ENCODE results near the gene NXPE3. TPM values are rescaled to one million over a fixed set of nuclear protein-coding genes. Genes with fewer than 3 reads are reported as not detected.

The NXPE3 gene
- total RNA-seq, 4 donors from 2014 or later = 31.5 to 52.0 (median 44.5) TPM

DNA sequence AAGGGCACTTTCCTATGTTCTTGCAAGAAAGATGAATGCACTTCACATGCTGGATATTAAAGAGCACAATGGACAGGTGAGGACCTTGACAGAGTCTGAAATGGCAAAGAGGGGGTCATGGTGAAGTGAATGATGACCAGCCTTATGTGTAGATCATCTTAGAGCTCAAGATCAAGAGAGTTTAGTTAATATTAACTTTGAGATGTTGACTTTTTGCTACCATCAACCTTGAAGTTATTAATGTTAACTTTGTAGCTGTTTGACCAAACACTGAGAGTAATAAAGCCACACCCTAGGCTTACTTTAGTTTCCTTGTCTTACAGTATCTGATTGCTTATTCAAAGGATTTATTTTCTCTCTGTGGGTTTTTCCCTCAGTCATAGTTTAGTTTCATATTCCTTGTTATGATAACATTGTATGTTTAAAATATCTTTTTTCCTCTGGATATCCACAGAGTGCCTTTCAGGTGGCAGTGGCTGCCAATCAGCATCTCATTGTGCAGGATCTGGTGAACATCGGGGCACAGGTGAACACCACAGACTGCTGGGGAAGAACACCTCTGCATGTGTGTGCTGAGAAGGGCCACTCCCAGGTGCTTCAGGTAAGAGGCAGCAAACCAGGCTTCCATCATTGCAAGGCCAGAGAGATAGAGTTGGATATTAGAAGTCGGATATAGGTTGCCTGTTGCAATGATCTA lies 75.7 kb downstream of the NXPE3 start:
- ATAC-seq (no peak), DNase-seq (no peak)
- H3K4me3 ChIP-seq = no peak overlapping the region
- H3K4me1 ChIP-seq = peaks cover 6% of the 10 kb centered on the region in 2 donors
- intact Hi-C loops (cut with DNase I; ENCODE audit: low total_unique reads) = no loop called here
- no peaks in the 10 kb centered on the region for H3K9me3 ChIP-seq
- H3K27ac ChIP-seq = no peak overlapping the region
- no peaks in the 10 kb centered on the region for H3K27me3 ChIP-seq
- TF ChIP-seq CTCF (IDR thresholded peaks at IDR 0.05 in 4 of 5, conservative IDR thresholded peaks at IDR 0.05 in 1 of 5) = no peak
- in situ Hi-C loops (cut with MboI; ENCODE audit: low sequenced_read_pairs in 4 of 4) = no loop called here
- H3K36me3 ChIP-seq = peaks cover 9 to 81% of the 10 kb centered on the region in 2 donors

DNA sequence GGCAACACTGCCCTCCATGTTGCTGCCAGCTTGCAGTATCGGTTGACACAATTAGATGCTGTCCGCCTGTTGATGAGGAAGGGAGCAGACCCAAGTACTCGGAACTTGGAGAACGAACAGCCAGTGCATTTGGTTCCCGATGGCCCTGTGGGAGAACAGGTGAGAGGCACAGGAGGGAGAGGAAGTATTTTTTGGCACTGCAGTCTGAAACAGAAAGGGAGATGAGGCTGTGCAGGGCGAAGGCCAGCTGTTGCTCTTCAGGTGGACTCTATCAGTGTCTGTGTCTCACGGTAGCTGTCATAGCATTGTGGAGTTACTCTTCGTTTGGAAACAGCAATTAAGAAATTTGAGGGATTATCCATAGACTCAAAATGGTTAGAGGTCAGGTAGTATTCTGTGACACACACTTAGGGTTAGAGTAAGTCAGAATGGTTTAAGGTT lies 78.3 kb downstream of the NXPE3 start:
- Histone ChIP-seq H3K36me3 (peaks cover 9 to 91% of the 10 kb centered on the region in 2 donors), H3K27ac (no peak overlapping the region), H3K4me3 (no peak overlapping the region), H3K4me1 (no peaks in the 10 kb centered on the region), H3K9me3 (no peaks in the 10 kb centered on the region), H3K27me3 (no peaks in the 10 kb centered on the region)
- intact Hi-C loops (cut with DNase I; ENCODE audit: low total_unique reads) (no loop called here), in situ Hi-C loops (cut with MboI; ENCODE audit: low sequenced_read_pairs in 4 of 4) (no loop called here)
- no peak for DNase-seq
- ATAC-seq = no peak
- TF ChIP-seq CTCF (IDR thresholded peaks at IDR 0.05 in 4 of 5, conservative IDR thresholded peaks at IDR 0.05 in 1 of 5) = no peak
- TF ChIP-seq POLR2A (IDR thresholded peaks at IDR 0.05) = no peak

DNA sequence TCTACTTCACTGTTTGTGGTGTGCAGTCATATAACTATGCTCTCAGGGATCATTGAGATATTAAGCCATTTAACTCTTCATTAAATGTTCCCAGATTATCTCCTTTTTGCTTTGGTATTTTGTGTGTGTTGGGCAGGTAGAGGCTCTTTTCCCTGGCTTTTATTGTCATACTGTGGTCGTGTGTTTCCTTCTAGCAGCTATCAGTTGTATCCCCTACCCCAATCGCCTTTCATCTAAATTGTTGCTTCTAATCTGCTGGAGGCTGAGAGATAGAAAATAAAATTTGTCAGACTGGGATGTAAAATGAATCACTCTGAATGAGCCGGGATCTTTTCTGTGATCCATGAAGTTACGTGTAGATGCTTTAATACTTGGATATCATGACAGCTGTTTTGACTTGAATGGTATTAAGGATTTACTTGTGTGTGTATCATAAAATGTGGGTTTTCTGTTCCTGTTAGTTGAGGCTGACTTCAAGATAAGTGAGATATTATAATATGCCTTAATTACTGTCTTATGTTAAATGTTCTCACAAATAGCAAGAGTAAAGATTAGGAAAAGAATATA lies 79.5 kb downstream of the NXPE3 start:
- Histone ChIP-seq H3K9me3 (no peaks in the 10 kb centered on the region), H3K27me3 (no peaks in the 10 kb centered on the region), H3K4me3 (no peak overlapping the region), H3K27ac (no peak overlapping the region), H3K36me3 (peaks cover 9 to 79% of the 10 kb centered on the region in 2 donors), H3K4me1 (no peaks in the 10 kb centered on the region)
- TF ChIP-seq CTCF (IDR thresholded peaks at IDR 0.05 in 4 of 5, conservative IDR thresholded peaks at IDR 0.05 in 1 of 5) = no peak
- no peak for TF ChIP-seq POLR2A (IDR thresholded peaks at IDR 0.05)
- ATAC-seq = no peak
- no peak for DNase-seq
- in situ Hi-C loops (cut with MboI; ENCODE audit: low sequenced_read_pairs in 4 of 4) = no loop called here
- intact Hi-C loops (cut with DNase I; ENCODE audit: low total_unique reads) = no loop called here

DNA sequence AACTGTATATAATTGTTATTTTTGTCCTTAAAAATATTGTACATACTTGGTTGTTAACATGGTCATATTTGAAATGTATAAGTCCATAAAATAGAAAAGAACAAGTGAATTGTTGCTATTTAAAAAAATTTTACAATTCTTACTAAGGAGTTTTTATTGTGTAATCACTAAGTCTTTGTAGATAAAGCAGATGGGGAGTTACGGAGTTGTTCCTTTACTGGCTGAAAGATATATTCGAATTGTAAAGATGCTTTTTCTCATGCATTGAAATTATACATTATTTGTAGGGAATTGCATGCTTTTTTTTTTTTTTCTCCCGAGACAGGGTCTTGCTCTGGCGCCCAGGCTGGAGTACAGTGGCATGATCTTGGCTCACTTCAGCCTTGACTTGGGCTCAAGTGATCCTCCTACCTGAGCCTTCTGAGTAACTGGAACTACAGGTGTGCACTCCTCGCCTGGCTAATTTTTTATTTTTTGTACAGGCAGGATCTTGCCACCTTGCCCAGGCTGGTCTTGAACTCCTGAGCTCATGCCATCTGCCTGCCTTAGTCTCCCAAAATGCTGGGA lies 81.0 kb downstream of the NXPE3 start:
- intact Hi-C loops (cut with DNase I; ENCODE audit: low total_unique reads) (no loop called here), in situ Hi-C loops (cut with MboI; ENCODE audit: low sequenced_read_pairs in 4 of 4) (no loop called here)
- Histone ChIP-seq H3K27ac (no peak overlapping the region), H3K27me3 (no peaks in the 10 kb centered on the region), H3K4me1 (no peaks in the 10 kb centered on the region), H3K36me3 (peaks cover 4 to 65% of the 10 kb centered on the region in 2 donors), H3K9me3 (no peaks in the 10 kb centered on the region), H3K4me3 (no peak overlapping the region)
- no peak for DNase-seq
- TF ChIP-seq CTCF (IDR thresholded peaks at IDR 0.05 in 4 of 5, conservative IDR thresholded peaks at IDR 0.05 in 1 of 5) = no peak
- TF ChIP-seq POLR2A (IDR thresholded peaks at IDR 0.05) = no peak
- no peak for ATAC-seq

Measured in gastrocnemius medialis (tissue), 4 donors.